ENCODE measurements around the gene SCOC.

The SCOC gene

GRCh38 chr4:140373328-140374129 is at the start of gene SCOC:
SCOC (plus strand) TSS chr4:140373646; CDS start chr4:140379171, 5,525 bp downstream.
- no peaks in the 10 kb centered on the region for H3K4me1 ChIP-seq (ENCODE audit: insufficient read depth, insufficient read length)
- peak within 1 kb of the TSS; percentile 85 for H3K9ac ChIP-seq (ENCODE audit: insufficient read length, low read depth)
- no peak for TF ChIP-seq YY1 (IDR thresholded peaks at IDR 0.05; ENCODE audit: insufficient read depth, insufficient read length)
- TF ChIP-seq ZNF274 (IDR thresholded peaks at IDR 0.05; ENCODE audit: low read depth, low read length) = no peak
- no peak for TF ChIP-seq SUZ12 (IDR thresholded peaks at IDR 0.05; ENCODE audit: extremely low read depth, insufficient read depth, insufficient read length)

DNA sequence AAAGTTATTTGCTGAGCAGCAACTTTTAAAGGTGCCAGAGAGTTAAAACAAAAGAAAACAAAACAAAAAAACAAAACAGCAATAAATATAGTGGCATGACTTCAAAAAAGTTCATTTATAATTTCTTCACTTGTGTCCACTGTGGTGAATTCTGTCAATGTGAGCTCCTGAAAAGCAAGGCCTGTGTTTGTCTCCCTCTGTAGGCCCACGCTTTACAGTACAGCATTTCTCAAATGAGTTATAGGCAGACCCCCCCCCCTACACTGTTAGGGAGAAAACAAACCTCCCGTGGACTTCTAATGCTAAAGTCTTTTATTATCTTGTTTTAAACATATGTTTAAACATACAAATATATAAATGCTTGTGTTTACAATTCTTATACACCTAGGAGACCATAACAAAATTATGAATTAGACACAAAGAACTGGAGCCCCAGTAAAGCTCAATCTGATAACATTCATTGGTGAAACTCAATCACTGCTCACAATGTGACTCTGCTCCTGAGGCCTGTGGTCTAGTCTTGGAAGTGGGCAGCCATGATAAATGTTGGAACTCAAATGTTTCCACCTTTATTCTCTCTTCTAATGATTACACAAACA is 47.0 kb upstream of the SCOC start:
- Histone ChIP-seq H3K9me3 (ENCODE audit: insufficient read depth, low read length) (peaks cover 4% of the 10 kb centered on the region; the same call in 1 of the 2 replicates), H3K27me3 (ENCODE audit: insufficient read depth, insufficient read length) (no peaks in the 10 kb centered on the region), H3K9ac (ENCODE audit: insufficient read length, low read depth) (no peak overlapping the region), H3K36me3 (ENCODE audit: insufficient read depth, insufficient read length, low read length) (no peaks in the 10 kb centered on the region), H3K4me1 (ENCODE audit: insufficient read depth, insufficient read length) (no peaks in the 10 kb centered on the region), H3K4me3 (ENCODE audit: insufficient read length, low read depth) (no peak overlapping the region)
- no peak for DNase-seq (ENCODE audit: low read depth, low spot score)
- TF ChIP-seq SUZ12 (IDR thresholded peaks at IDR 0.05; ENCODE audit: extremely low read depth, insufficient read depth, insufficient read length) = no peak
- no peak for TF ChIP-seq ZNF274 (IDR thresholded peaks at IDR 0.05; ENCODE audit: low read depth, low read length)
- TF ChIP-seq YY1 (IDR thresholded peaks at IDR 0.05; ENCODE audit: insufficient read depth, insufficient read length) = no peak

More at GRCh38 chr4:140373328-140374129, at the start of gene SCOC:
- Histone ChIP-seq H3K27me3 (ENCODE audit: insufficient read depth, insufficient read length) (no peaks in the 10 kb centered on the region), H3K4me3 (ENCODE audit: insufficient read length, low read depth) (peak within 1 kb of the TSS; percentile 82), H3K9me3 (ENCODE audit: insufficient read depth, low read length) (no peaks in the 10 kb centered on the region), H3K36me3 (ENCODE audit: insufficient read depth, insufficient read length, low read length) (no peaks in the 10 kb centered on the region)
- DNase-seq (ENCODE audit: low read depth, low spot score) = peak; percentile 97

DNA sequence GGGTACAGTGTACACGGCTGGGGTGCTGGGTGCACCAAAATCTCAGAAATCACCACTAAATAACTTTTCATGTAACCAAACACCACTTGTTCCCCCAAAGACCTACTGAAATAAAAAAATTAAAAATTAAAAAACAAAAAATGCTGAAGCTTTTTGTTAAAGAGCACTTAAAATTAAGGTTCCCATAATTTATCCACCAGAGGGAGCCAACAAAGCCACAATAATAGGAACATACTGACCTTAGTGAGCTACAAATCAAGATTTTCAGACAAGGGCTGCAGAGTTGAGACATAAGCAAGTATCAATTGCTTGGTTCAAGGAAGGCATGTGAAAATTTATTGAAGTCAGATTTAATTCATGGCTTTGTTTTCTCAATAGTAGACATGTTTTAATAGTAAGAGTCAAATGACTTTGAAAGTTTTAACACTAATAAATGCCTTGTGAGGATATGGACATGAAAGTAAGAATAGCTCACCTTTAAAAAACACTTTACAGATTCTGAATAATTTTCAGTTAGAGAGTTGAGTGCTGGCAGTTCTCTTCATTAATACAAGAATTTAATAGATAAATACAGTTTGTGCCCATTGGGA is 43.0 kb upstream of the SCOC start:
- H3K4me1 ChIP-seq (ENCODE audit: insufficient read depth, insufficient read length) = no peaks in the 10 kb centered on the region
- H3K36me3 ChIP-seq (ENCODE audit: insufficient read depth, insufficient read length, low read length) = no peaks in the 10 kb centered on the region
- no peaks in the 10 kb centered on the region for H3K27me3 ChIP-seq (ENCODE audit: insufficient read depth, insufficient read length)
- no peaks in the 10 kb centered on the region for H3K9me3 ChIP-seq (ENCODE audit: insufficient read depth, low read length)
- no peak overlapping the region for H3K4me3 ChIP-seq (ENCODE audit: insufficient read length, low read depth)
- TF ChIP-seq ZNF274 (IDR thresholded peaks at IDR 0.05; ENCODE audit: low read depth, low read length) (no peak), YY1 (IDR thresholded peaks at IDR 0.05; ENCODE audit: insufficient read depth, insufficient read length) (no peak), SUZ12 (IDR thresholded peaks at IDR 0.05; ENCODE audit: extremely low read depth, insufficient read depth, insufficient read length) (no peak)
- DNase-seq (ENCODE audit: low read depth, low spot score) = no peak
- H3K9ac ChIP-seq (ENCODE audit: insufficient read length, low read depth) = no peak overlapping the region

- Histone ChIP-seq H3K27me3 (ENCODE audit: insufficient read depth, insufficient read length) (no peaks in the 10 kb centered on the region), H3K9ac (ENCODE audit: insufficient read length, low read depth) (no peak overlapping the region), H3K4me1 (ENCODE audit: insufficient read depth, insufficient read length) (no peaks in the 10 kb centered on the region), H3K36me3 (ENCODE audit: insufficient read depth, insufficient read length, low read length) (no peaks in the 10 kb centered on the region), H3K4me3 (ENCODE audit: insufficient read length, low read depth) (no peak overlapping the region), H3K9me3 (ENCODE audit: insufficient read depth, low read length) (no peaks in the 10 kb centered on the region)
- no peak for TF ChIP-seq ZNF274 (IDR thresholded peaks at IDR 0.05; ENCODE audit: low read depth, low read length)
- TF ChIP-seq YY1 (IDR thresholded peaks at IDR 0.05; ENCODE audit: insufficient read depth, insufficient read length) = no peak
- TF ChIP-seq SUZ12 (IDR thresholded peaks at IDR 0.05; ENCODE audit: extremely low read depth, insufficient read depth, insufficient read length) = no peak
- no peak for DNase-seq (ENCODE audit: low read depth, low spot score)
Observed at GRCh38 chr4:140331245-140331644, 42.2 kb upstream of the SCOC start.

- no peak for DNase-seq (ENCODE audit: low read depth, low spot score)
- Histone ChIP-seq H3K4me1 (ENCODE audit: insufficient read depth, insufficient read length) (no peaks in the 10 kb centered on the region), H3K9ac (ENCODE audit: insufficient read length, low read depth) (no peak overlapping the region), H3K9me3 (ENCODE audit: insufficient read depth, low read length) (no peaks in the 10 kb centered on the region), H3K36me3 (ENCODE audit: insufficient read depth, insufficient read length, low read length) (no peaks in the 10 kb centered on the region), H3K4me3 (ENCODE audit: insufficient read length, low read depth) (no peak overlapping the region), H3K27me3 (ENCODE audit: insufficient read depth, insufficient read length) (no peaks in the 10 kb centered on the region)
- TF ChIP-seq ZNF274 (IDR thresholded peaks at IDR 0.05; ENCODE audit: low read depth, low read length) (no peak), SUZ12 (IDR thresholded peaks at IDR 0.05; ENCODE audit: extremely low read depth, insufficient read depth, insufficient read length) (no peak), YY1 (IDR thresholded peaks at IDR 0.05; ENCODE audit: insufficient read depth, insufficient read length) (no peak)
Observed at GRCh38 chr4:140331876-140332275, 41.6 kb upstream of the SCOC start.

GRCh38 chr4:140332734-140333133 is 40.7 kb upstream of the SCOC start:
- H3K27me3 ChIP-seq (ENCODE audit: insufficient read depth, insufficient read length) = no peaks in the 10 kb centered on the region
- no peak for DNase-seq (ENCODE audit: low read depth, low spot score)
- H3K9me3 ChIP-seq (ENCODE audit: insufficient read depth, low read length) = no peaks in the 10 kb centered on the region
- TF ChIP-seq ZNF274 (IDR thresholded peaks at IDR 0.05; ENCODE audit: low read depth, low read length) (no peak), SUZ12 (IDR thresholded peaks at IDR 0.05; ENCODE audit: extremely low read depth, insufficient read depth, insufficient read length) (no peak), YY1 (IDR thresholded peaks at IDR 0.05; ENCODE audit: insufficient read depth, insufficient read length) (no peak)
- no peak overlapping the region for H3K4me3 ChIP-seq (ENCODE audit: insufficient read length, low read depth)
- H3K9ac ChIP-seq (ENCODE audit: insufficient read length, low read depth) = no peak overlapping the region
- no peaks in the 10 kb centered on the region for H3K36me3 ChIP-seq (ENCODE audit: insufficient read depth, insufficient read length, low read length)
- no peaks in the 10 kb centered on the region for H3K4me1 ChIP-seq (ENCODE audit: insufficient read depth, insufficient read length)

DNA sequence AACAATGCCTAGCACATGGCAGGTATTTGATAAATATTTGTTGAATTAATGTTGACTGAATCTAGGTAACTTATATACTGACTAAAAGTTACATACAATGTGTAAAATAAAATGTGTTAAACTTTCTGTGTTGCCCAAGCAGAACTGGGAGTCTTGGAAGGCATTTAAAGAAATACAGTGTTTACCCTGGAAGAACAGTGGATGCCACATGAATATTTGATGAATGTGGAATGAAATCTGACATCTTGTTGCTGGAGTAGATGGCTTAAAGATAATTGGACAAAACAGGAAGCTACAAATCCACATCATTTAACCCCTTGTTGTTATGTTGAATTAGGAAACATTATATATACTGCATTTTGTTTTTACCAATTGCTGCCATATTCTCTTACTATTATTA is 39.9 kb upstream of the SCOC start:
- no peak for DNase-seq (ENCODE audit: low read depth, low spot score)
- H3K9me3 ChIP-seq (ENCODE audit: insufficient read depth, low read length) = no peaks in the 10 kb centered on the region
- no peak overlapping the region for H3K4me3 ChIP-seq (ENCODE audit: insufficient read length, low read depth)
- H3K27me3 ChIP-seq (ENCODE audit: insufficient read depth, insufficient read length) = no peaks in the 10 kb centered on the region
- H3K9ac ChIP-seq (ENCODE audit: insufficient read length, low read depth) = no peak overlapping the region
- H3K36me3 ChIP-seq (ENCODE audit: insufficient read depth, insufficient read length, low read length) = no peaks in the 10 kb centered on the region
- TF ChIP-seq YY1 (IDR thresholded peaks at IDR 0.05; ENCODE audit: insufficient read depth, insufficient read length) (no peak), SUZ12 (IDR thresholded peaks at IDR 0.05; ENCODE audit: extremely low read depth, insufficient read depth, insufficient read length) (no peak), ZNF274 (IDR thresholded peaks at IDR 0.05; ENCODE audit: low read depth, low read length) (no peak)
- H3K4me1 ChIP-seq (ENCODE audit: insufficient read depth, insufficient read length) = no peaks in the 10 kb centered on the region
